SK-N-SH (cell line): ENCODE data around the gene SGSM2.

Experiments
- CHD2 ChIP-seq: fragments of 150-350 bp; IDR thresholded peaks from 2 replicates; pipeline ENCODE4 v1.6.1; 2018; ENCODE audit warnings: low read length; ENCODE audit not compliant: partially characterized antibody
- CTCF ChIP-seq: fragments of 200-600 bp; sonication (generic); IDR thresholded peaks from 2 replicates; pipeline ENCODE4 v1.6.1; 2017; ENCODE audit warnings: antibody characterized with exemption, mild to moderate bottlenecking, moderate library complexity
- EP300 ChIP-seq, 2 experiments: IDR thresholded peaks; 2 replicates each; pipeline versions ENCODE4 v1.4.0 to v1.6.1; 2012; ENCODE audit warnings: borderline replicate concordance in 1 of 2, low read depth in 1 of 2, low read length in 1 of 2
- EZH2phosphoT487 ChIP-seq: fragments of 200-600 bp; sonication (generic); IDR thresholded peaks from 2 replicates; pipeline ENCODE4 v1.6.1; 2017; ENCODE audit warnings: low read depth, mixed run types, mild to moderate bottlenecking, antibody characterized with exemption, moderate library complexity, borderline replicate concordance
- SMC3 ChIP-seq: IDR thresholded peaks from 2 replicates; pipeline ENCODE4 v1.6.1; 2012; ENCODE audit warnings: low read depth, low read length, improper control_type of control experiment
- USF1 ChIP-seq: IDR thresholded peaks from 2 replicates; pipeline ENCODE4 v1.4.0; 2012; ENCODE audit warnings: low read depth, borderline replicate concordance
- ZBTB33 ChIP-seq: IDR thresholded peaks from 2 replicates; pipeline ENCODE4 v1.4.0; 2012; ENCODE audit warnings: low read depth, borderline replicate concordance

- TF ChIP-seq ZBTB33 (no peak), EZH2phosphoT487 (no peak), USF1 (no peak), EP300 (IDR thresholded peaks at IDR 0.05; ENCODE audit: borderline replicate concordance in 1 of 2, low read depth in 1 of 2, low read length in 1 of 2) (no peak), CTCF (no peak), SMC3 (no peak), CHD2 (no peak)
These were observed 58.2 kb downstream of the SGSM2 start for GRCh38 chr17:2395258-2396181.
